Testis (tissue), 2 donors: ENCODE measurements around the gene ATF7.

Experiments used
- POLR2A ChIP-seq: fragments of 450-650 bp; IDR thresholded peaks from one replicate; pipeline ENCODE4 v1.6.1; 2017; ENCODE audit warnings: antibody characterized with exemption, mild to moderate bottlenecking, moderate library complexity
- TF ChIP-seq, protein P1 (sequence below), 3 experiments: fragments of 450-650 bp in 2 of 3; fragments of 200-600 bp in 1 of 3; sonication (generic) in 1 of 3; IDR thresholded peaks; one replicate each; pipeline ENCODE4 v1.5.1; 2016 to 2019; ENCODE audit warnings: antibody characterized with exemption in 3 of 3, mild to moderate bottlenecking in 2 of 3, moderate library complexity in 1 of 3

DNA sequence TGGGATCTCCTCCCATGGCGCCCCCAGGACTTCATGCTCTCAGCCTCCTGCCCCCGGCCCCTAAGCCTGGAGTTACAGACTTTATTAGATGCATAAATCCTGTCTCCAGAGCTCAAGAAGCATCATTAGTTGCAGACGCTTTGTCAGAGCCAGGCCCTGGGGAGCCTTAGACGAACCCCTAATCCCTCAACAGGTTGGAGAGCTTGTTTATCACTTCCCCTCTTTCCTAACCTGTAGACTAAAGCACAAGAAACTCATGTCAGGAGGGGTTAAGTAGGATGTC lies 118.6 kb downstream of the ATF7 start:
- TF ChIP-seq, protein P1, sequence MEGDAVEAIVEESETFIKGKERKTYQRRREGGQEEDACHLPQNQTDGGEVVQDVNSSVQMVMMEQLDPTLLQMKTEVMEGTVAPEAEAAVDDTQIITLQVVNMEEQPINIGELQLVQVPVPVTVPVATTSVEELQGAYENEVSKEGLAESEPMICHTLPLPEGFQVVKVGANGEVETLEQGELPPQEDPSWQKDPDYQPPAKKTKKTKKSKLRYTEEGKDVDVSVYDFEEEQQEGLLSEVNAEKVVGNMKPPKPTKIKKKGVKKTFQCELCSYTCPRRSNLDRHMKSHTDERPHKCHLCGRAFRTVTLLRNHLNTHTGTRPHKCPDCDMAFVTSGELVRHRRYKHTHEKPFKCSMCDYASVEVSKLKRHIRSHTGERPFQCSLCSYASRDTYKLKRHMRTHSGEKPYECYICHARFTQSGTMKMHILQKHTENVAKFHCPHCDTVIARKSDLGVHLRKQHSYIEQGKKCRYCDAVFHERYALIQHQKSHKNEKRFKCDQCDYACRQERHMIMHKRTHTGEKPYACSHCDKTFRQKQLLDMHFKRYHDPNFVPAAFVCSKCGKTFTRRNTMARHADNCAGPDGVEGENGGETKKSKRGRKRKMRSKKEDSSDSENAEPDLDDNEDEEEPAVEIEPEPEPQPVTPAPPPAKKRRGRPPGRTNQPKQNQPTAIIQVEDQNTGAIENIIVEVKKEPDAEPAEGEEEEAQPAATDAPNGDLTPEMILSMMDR (IDR thresholded peaks at IDR 0.05) = no peak
- TF ChIP-seq POLR2A = no peak
